Neural crest cell (in vitro differentiated cells): Measurements from ENCODE around the gene BMAL1. TPM values are rescaled to one million over a fixed set of nuclear protein-coding genes. Genes with fewer than 3 reads are reported as not detected.
"Not testable (repeated sequence)": the region's sequence is repeated elsewhere in the genome, so short reads cannot be mapped to it uniquely, and the experiment has no call there.

ENCODE experiments used
- DNase-seq: peaks from one replicate; pipeline ENCODE4 v3.0.0; 2021; ENCODE audit warnings: low read depth, mixed read lengths, low spot score
- H3K27ac Mint-ChIP-seq: one replicate; pipeline ENCODE4 v1.8.0; 2021; ENCODE audit warnings: mild to moderate bottlenecking, mixed read lengths; ENCODE audit not compliant: unreplicated experiment
- H3K27me3 Mint-ChIP-seq: 2 replicates; pipeline ENCODE4 v1.8.0; 2021; ENCODE audit warnings: low read depth, mild to moderate bottlenecking, mixed read lengths
- H3K36me3 Mint-ChIP-seq: 2 replicates; pipeline ENCODE4 v1.8.0; 2021; ENCODE audit warnings: low read depth, mild to moderate bottlenecking, mixed read lengths
- H3K4me1 Mint-ChIP-seq: 2 replicates; pipeline ENCODE4 v1.8.0; 2021; ENCODE audit warnings: mixed read lengths
- H3K4me3 Mint-ChIP-seq: one replicate; pipeline ENCODE4 v1.8.0; 2021; ENCODE audit warnings: mild to moderate bottlenecking, mixed read lengths
- H3K9me3 Mint-ChIP-seq: 2 replicates; pipeline ENCODE4 v1.8.0; 2021; ENCODE audit warnings: mixed read lengths
- total RNA-seq: library from RNA; stranded (reverse); gene quantifications from 2 replicates; pipeline ENCODE4 v1.2.1, GENCODE V29; 2021
- TF ChIP-seq, protein P1 (sequence below): fragments of 200-600 bp; sonication (generic); conservative IDR thresholded peaks from 2 replicates; pipeline ENCODE4 v1.5.0; 2021; ENCODE audit warnings: antibody characterized with exemption, mild to moderate bottlenecking

BMAL1 gene
- total RNA-seq, 1 donor from 2014 or later = 5.1 TPM

GRCh38 chr11:13382751-13383150, 105.2 kb downstream of the BMAL1 start:
- Mint-ChIP-seq H3K36me3 (peaks cover 12% of the 10 kb centered on the region), H3K4me3 (no peak overlapping the region), H3K27me3 (no peaks in the 10 kb centered on the region), H3K27ac (no peak overlapping the region), H3K9me3 (no peaks in the 10 kb centered on the region), H3K4me1 (no peaks in the 10 kb centered on the region)
- TF ChIP-seq, protein P1, sequence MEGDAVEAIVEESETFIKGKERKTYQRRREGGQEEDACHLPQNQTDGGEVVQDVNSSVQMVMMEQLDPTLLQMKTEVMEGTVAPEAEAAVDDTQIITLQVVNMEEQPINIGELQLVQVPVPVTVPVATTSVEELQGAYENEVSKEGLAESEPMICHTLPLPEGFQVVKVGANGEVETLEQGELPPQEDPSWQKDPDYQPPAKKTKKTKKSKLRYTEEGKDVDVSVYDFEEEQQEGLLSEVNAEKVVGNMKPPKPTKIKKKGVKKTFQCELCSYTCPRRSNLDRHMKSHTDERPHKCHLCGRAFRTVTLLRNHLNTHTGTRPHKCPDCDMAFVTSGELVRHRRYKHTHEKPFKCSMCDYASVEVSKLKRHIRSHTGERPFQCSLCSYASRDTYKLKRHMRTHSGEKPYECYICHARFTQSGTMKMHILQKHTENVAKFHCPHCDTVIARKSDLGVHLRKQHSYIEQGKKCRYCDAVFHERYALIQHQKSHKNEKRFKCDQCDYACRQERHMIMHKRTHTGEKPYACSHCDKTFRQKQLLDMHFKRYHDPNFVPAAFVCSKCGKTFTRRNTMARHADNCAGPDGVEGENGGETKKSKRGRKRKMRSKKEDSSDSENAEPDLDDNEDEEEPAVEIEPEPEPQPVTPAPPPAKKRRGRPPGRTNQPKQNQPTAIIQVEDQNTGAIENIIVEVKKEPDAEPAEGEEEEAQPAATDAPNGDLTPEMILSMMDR = no peak
- no peak for DNase-seq

DNA sequence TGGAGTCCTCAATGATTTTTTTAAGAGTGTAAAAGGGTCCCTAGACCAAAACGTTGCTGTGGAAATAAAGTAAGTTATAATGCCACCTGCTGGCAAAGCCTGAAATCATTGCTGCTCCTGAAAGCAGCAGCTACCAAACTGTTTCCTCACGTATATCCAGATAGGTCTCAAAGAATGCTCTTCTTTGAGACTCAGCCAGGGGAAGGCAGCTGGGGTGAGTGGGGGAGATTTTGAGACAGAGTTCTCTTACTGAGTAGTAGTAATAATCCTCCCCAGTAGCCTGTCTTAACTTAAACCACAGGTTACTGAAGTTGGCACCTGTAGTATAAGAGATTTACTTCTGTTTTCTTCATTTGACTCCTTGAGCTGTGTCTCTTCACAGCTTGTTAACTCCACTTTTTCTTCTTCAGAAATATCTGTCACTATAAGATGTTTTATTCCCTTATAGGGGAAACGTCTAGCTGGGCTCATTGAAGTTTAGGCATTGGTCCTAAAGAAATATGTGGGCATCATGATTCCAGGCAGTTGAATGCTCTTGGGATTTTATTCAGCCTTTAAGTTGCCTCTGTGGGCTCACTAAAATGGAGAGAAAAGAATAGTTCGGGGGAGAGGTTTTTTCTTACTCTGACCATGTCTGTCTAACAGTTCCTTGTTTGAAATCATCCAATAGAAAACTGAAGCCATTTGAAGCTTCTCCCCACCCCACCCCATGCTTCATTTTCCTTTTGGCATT, 107.5 kb downstream of the BMAL1 start:
- H3K4me1 Mint-ChIP-seq = no peaks in the 10 kb centered on the region
- H3K27me3 Mint-ChIP-seq = no peaks in the 10 kb centered on the region
- peaks cover 12% of the 10 kb centered on the region for H3K36me3 Mint-ChIP-seq
- peak; percentile 48 for DNase-seq
- no peak overlapping the region for H3K27ac Mint-ChIP-seq
- no peak overlapping the region for H3K4me3 Mint-ChIP-seq
- TF ChIP-seq, protein P1 = peak; percentile 78
- H3K9me3 Mint-ChIP-seq = no peaks in the 10 kb centered on the region

DNA sequence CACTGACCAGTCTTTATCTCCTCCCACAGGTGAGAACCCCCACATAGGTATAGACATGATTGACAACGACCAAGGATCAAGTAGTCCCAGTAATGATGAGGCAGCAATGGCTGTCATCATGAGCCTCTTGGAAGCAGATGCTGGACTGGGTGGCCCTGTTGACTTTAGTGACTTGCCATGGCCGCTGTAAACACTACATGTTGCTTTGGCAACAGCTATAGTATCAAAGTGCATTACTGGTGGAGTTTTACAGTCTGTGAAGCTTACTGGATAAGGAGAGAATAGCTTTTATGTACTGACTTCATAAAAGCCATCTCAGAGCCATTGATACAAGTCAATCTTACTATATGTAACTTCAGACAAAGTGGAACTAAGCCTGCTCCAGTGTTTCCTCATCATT, 109.0 kb downstream of the BMAL1 start:
- peaks cover 18% of the 10 kb centered on the region for H3K36me3 Mint-ChIP-seq
- H3K27ac Mint-ChIP-seq = no peak overlapping the region
- H3K9me3 Mint-ChIP-seq = no peaks in the 10 kb centered on the region
- TF ChIP-seq, protein P1 = no peak
- no peak overlapping the region for H3K4me3 Mint-ChIP-seq
- no peaks in the 10 kb centered on the region for H3K4me1 Mint-ChIP-seq
- no peaks in the 10 kb centered on the region for H3K27me3 Mint-ChIP-seq
- no peak for DNase-seq

DNA sequence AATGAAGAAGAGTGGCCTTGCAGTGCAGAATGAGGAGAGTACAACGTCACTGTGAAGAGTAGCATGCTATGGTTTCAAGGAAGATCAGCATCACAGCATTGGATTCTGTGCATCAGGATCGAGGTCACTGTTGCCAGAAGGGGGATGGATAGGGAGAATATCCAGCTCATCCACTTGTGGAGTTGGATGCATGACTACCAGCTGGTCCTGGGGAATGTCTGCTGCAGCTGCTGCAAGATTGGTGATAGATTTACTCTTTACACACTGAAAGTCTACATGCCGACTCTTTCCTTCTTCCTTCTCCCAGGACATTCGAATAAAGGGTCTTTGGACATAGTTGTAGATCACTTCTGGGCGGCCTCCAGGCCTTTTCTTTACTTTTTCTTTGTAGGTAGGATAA, 111.2 kb downstream of the BMAL1 start:
- DNase-seq = no peak
- Mint-ChIP-seq H3K9me3 (no peaks in the 10 kb centered on the region), H3K27me3 (no peaks in the 10 kb centered on the region), H3K27ac (no peak overlapping the region), H3K4me3 (no peak overlapping the region), H3K4me1 (no peaks in the 10 kb centered on the region), H3K36me3 (peaks cover 13% of the 10 kb centered on the region)
- TF ChIP-seq, protein P1 = no peak

DNA sequence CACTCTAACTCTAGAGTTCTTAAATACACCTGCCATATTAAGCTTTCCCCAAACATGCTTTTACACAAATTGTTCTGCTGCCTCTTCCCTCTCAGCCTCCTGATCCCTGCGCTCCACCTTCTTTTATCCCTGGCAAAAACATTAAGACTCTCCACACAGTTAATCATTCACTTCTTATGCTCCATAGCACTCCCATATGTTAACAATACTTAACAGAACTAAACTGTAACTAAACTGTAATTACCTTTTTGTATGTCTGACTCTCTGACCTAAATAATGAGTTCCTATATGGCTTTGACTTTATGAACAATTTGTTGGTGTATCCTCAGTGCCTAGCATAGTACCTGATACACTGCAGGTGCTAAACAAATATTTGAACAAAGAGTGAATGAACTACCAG, 113.6 kb downstream of the BMAL1 start:
- TF ChIP-seq, protein P1 = no peak
- Mint-ChIP-seq H3K27ac (no peak overlapping the region), H3K36me3 (peaks cover 19% of the 10 kb centered on the region), H3K27me3 (no peaks in the 10 kb centered on the region), H3K9me3 (no peaks in the 10 kb centered on the region), H3K4me1 (no peaks in the 10 kb centered on the region), H3K4me3 (no peak overlapping the region)
- DNase-seq = no peak

GRCh38 chr11:13398335-13398734, 120.7 kb downstream of the BMAL1 start:
- not testable (repeated sequence) for H3K4me1 Mint-ChIP-seq
- H3K9me3 Mint-ChIP-seq = peaks cover 11% of the 10 kb centered on the region

More at GRCh38 chr11:13398335-13398734, 120.7 kb downstream of the BMAL1 start:
- H3K36me3 Mint-ChIP-seq = peaks cover 49% of the 10 kb centered on the region
- H3K27me3 Mint-ChIP-seq, H3K4me3 Mint-ChIP-seq, H3K27ac Mint-ChIP-seq, DNase-seq: not testable (repeated sequence)
